Measurements from ENCODE around the gene LIMA1. TPM values are rescaled to one million over a fixed set of nuclear protein-coding genes. Genes with fewer than 3 reads are reported as not detected.

LIMA1 gene
- polyA plus RNA-seq, 1 donor from 2014 or later, result 4.4 TPM

DNA sequence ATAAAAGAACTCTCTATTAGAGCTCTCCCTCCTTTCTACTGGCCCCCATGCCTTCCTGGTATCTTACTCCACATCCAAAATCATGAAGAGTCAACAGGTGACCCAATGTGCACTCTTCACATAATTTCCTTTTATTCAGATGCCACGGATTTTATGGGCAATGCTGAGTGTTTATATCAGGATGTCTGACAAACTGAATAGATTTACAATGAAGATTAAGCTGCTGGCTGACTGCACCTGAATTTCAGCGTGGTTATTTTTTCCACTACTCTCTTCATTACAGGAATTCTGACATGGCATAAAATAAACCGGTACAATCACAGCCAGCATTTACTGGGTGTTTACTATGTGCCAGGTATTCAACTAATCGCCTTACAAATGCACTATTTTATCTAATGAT is 86.8 kb downstream of the LIMA1 start:
- no peak overlapping the region for H2AFZ ChIP-seq (ENCODE audit: low read depth, low read length)
- H3K4me3 ChIP-seq (ENCODE audit: low read length), result no peak overlapping the region
- H3K36me3 ChIP-seq (ENCODE audit: insufficient read depth, low read length), result no peaks in the 10 kb centered on the region
- no peaks in the 10 kb centered on the region for H4K20me1 ChIP-seq (ENCODE audit: insufficient read depth)
- no peaks in the 10 kb centered on the region for H3K9me3 ChIP-seq (ENCODE audit: low read length)
- no peak overlapping the region for H3K4me2 ChIP-seq (ENCODE audit: low read length)
- H3K27me3 ChIP-seq (ENCODE audit: insufficient read depth, low read depth, low read length), result no peaks in the 10 kb centered on the region
- TF ChIP-seq, protein P1, sequence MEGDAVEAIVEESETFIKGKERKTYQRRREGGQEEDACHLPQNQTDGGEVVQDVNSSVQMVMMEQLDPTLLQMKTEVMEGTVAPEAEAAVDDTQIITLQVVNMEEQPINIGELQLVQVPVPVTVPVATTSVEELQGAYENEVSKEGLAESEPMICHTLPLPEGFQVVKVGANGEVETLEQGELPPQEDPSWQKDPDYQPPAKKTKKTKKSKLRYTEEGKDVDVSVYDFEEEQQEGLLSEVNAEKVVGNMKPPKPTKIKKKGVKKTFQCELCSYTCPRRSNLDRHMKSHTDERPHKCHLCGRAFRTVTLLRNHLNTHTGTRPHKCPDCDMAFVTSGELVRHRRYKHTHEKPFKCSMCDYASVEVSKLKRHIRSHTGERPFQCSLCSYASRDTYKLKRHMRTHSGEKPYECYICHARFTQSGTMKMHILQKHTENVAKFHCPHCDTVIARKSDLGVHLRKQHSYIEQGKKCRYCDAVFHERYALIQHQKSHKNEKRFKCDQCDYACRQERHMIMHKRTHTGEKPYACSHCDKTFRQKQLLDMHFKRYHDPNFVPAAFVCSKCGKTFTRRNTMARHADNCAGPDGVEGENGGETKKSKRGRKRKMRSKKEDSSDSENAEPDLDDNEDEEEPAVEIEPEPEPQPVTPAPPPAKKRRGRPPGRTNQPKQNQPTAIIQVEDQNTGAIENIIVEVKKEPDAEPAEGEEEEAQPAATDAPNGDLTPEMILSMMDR (IDR thresholded peaks at IDR 0.05; ENCODE audit: poor library complexity, severe bottlenecking), result no peak
- no peak for TF ChIP-seq EP300 (conservative IDR thresholded peaks at IDR 0.05; ENCODE audit: poor library complexity, severe bottlenecking)
- TF ChIP-seq POLR2AphosphoS5 (IDR thresholded peaks at IDR 0.05), result no peak
- TF ChIP-seq REST (IDR thresholded peaks at IDR 0.05; ENCODE audit: borderline replicate concordance), result no peak
- no peak for TF ChIP-seq TAF1 (IDR thresholded peaks at IDR 0.05; ENCODE audit: low read depth)
- no peak for TF ChIP-seq MXI1 (conservative IDR thresholded peaks at IDR 0.05; ENCODE audit: poor library complexity, severe bottlenecking)
- TF ChIP-seq EZH2 (IDR thresholded peaks at IDR 0.05; ENCODE audit: borderline replicate concordance, insufficient read depth, low read length, poor library complexity, severe bottlenecking), result no peak
- no peak for TF ChIP-seq SMC3 (conservative IDR thresholded peaks at IDR 0.05; ENCODE audit: poor library complexity)
- TF ChIP-seq RAD21 (conservative IDR thresholded peaks at IDR 0.05), result no peak
- no peak overlapping the region for H3K27ac ChIP-seq (ENCODE audit: low read length)
- no peaks in the 10 kb centered on the region for H3K9me2 ChIP-seq (ENCODE audit: insufficient read depth, low read length)
- H3F3A ChIP-seq (ENCODE audit: insufficient read depth, low read length, poor library complexity, severe bottlenecking), result no peaks in the 10 kb centered on the region
- no peaks in the 10 kb centered on the region for H3K79me2 ChIP-seq (replicated peaks; ENCODE audit: insufficient read depth, low read length)
- H3K9ac ChIP-seq (ENCODE audit: low read length), result no peak overlapping the region

- no peak overlapping the region for H3K4me2 ChIP-seq (ENCODE audit: low read length)
- H3K4me3 ChIP-seq (ENCODE audit: low read length), result no peak overlapping the region
- H2AFZ ChIP-seq (ENCODE audit: low read depth, low read length), result no peak overlapping the region
- H3F3A ChIP-seq (ENCODE audit: insufficient read depth, low read length, poor library complexity, severe bottlenecking), result no peaks in the 10 kb centered on the region
- TF ChIP-seq POLR2AphosphoS5 (IDR thresholded peaks at IDR 0.05) (no peak), RAD21 (conservative IDR thresholded peaks at IDR 0.05) (no peak), SMC3 (conservative IDR thresholded peaks at IDR 0.05; ENCODE audit: poor library complexity) (no peak), EP300 (conservative IDR thresholded peaks at IDR 0.05; ENCODE audit: poor library complexity, severe bottlenecking) (no peak), EZH2 (IDR thresholded peaks at IDR 0.05; ENCODE audit: borderline replicate concordance, insufficient read depth, low read length, poor library complexity, severe bottlenecking) (no peak), MXI1 (conservative IDR thresholded peaks at IDR 0.05; ENCODE audit: poor library complexity, severe bottlenecking) (no peak), TAF1 (IDR thresholded peaks at IDR 0.05; ENCODE audit: low read depth) (no peak), REST (IDR thresholded peaks at IDR 0.05; ENCODE audit: borderline replicate concordance) (no peak)
- TF ChIP-seq, protein P1 (IDR thresholded peaks at IDR 0.05; ENCODE audit: poor library complexity, severe bottlenecking), result no peak
- no peaks in the 10 kb centered on the region for H3K27me3 ChIP-seq (ENCODE audit: insufficient read depth, low read depth, low read length)
- H3K9me3 ChIP-seq (ENCODE audit: low read length), result no peaks in the 10 kb centered on the region
- H3K27ac ChIP-seq (ENCODE audit: low read length), result no peak overlapping the region
- H4K20me1 ChIP-seq (ENCODE audit: insufficient read depth), result no peaks in the 10 kb centered on the region
- H3K36me3 ChIP-seq (ENCODE audit: insufficient read depth, low read length), result no peaks in the 10 kb centered on the region
- H3K9ac ChIP-seq (ENCODE audit: low read length), result no peak overlapping the region
- H3K79me2 ChIP-seq (replicated peaks; ENCODE audit: insufficient read depth, low read length), result no peaks in the 10 kb centered on the region
- H3K9me2 ChIP-seq (ENCODE audit: insufficient read depth, low read length), result no peaks in the 10 kb centered on the region
Measured at GRCh38 chr12:50195832-50196231, 87.5 kb downstream of the LIMA1 start.

Data from neural cell (in vitro differentiated cells).